Activated T-helper 9 cell treated with anti-CD3 and anti-CD28 coated beads, Interleukin-2, amount 50 U/mL, for 16 hours (primary cell): ENCODE measurements around the gene CSDE1.
A peak's percentile ranks its signal among the peaks of the same experiment; 100 is the strongest.
"Not testable (repeated sequence)": the region's sequence is repeated elsewhere in the genome, so short reads cannot be mapped to it uniquely, and the experiment has no call there.

Experiments
- DNase-seq: peaks from one replicate; pipeline ENCODE4 v3.0.0-alpha.2; 2020; ENCODE audit warnings: low read depth

Gene CSDE1

GRCh38 chr1:114757455-114758255, at the start of gene CSDE1:
CSDE1 (minus strand) TSS chr1:114757984; CDS start chr1:114739890, 18,094 bp downstream.
- peak; percentile 94 for DNase-seq

- DNase-seq: not testable (repeated sequence)
These were observed 46.7 kb upstream of the CSDE1 start for GRCh38 chr1:114804449-114804848.

GRCh38 chr1:114803001-114803400, 45.2 kb upstream of the CSDE1 start:
- no peak for DNase-seq

- DNase-seq: no peak
These were observed 36.3 kb upstream of the CSDE1 start for GRCh38 chr1:114794038-114794437.

- DNase-seq: not testable (repeated sequence)
These were observed 32.8 kb upstream of the CSDE1 start for GRCh38 chr1:114790581-114790980.

GRCh38 chr1:114786440-114786839, 28.7 kb upstream of the CSDE1 start:
- not testable (repeated sequence) for DNase-seq

- DNase-seq: no peak
These were observed 24.7 kb upstream of the CSDE1 start for GRCh38 chr1:114782476-114782875.

GRCh38 chr1:114780344-114781226, 22.8 kb upstream of the CSDE1 start, which contains the start of gene SIKE1:
SIKE1 (minus strand) TSS chr1:114780685; CDS start chr1:114780607, 78 bp downstream.
- DNase-seq: peak; percentile 89

GRCh38 chr1:114779722-114780121, 21.9 kb upstream of the CSDE1 start:
- no peak for DNase-seq

- DNase-seq: not testable (repeated sequence)
These were observed 18.9 kb upstream of the CSDE1 start for GRCh38 chr1:114776726-114777125.

- DNase-seq: no peak
These were observed 14.2 kb upstream of the CSDE1 start for GRCh38 chr1:114771992-114772391.

GRCh38 chr1:114770989-114771388, 13.2 kb upstream of the CSDE1 start:
- DNase-seq: no peak

GRCh38 chr1:114764689-114765088, 6.9 kb upstream of the CSDE1 start:
- DNase-seq: no peak

- DNase-seq: no peak
These were observed 560 bp upstream of the CSDE1 start for GRCh38 chr1:114758256-114758832.

GRCh38 chr1:114756949-114757454, 782 bp downstream of the CSDE1 start:
- DNase-seq: no peak

GRCh38 chr1:114756009-114756892, 1.5 kb downstream of the CSDE1 start:
- DNase-seq: no peak

- no peak for DNase-seq
These were observed 2.5 kb downstream of the CSDE1 start for GRCh38 chr1:114755006-114755931.

GRCh38 chr1:114753702-114754101, 4.1 kb downstream of the CSDE1 start:
- not testable (repeated sequence) for DNase-seq

GRCh38 chr1:114753143-114753542, 4.6 kb downstream of the CSDE1 start:
- no peak for DNase-seq

GRCh38 chr1:114750780-114751179, 7.0 kb downstream of the CSDE1 start:
- no peak for DNase-seq
